ENCODE results near the gene IER5. TPM values are rescaled to one million over a fixed set of nuclear protein-coding genes. Genes with fewer than 3 reads are reported as not detected.

IER5 gene
- total RNA-seq, 2 donors from 2014 or later: 13.2 to 21.2 TPM

GRCh38 chr1:181103399-181103798 lies 14.9 kb downstream of the IER5 start:
- peak overlapping the region; percentile 77 for H3K4me3 Mint-ChIP-seq
- H3K36me3 ChIP-seq (ENCODE audit: control insufficient read depth, insufficient read depth, low read length): no peaks in the 10 kb centered on the region
- peaks cover 47% of the 10 kb centered on the region for H3K27me3 Mint-ChIP-seq (ENCODE audit: insufficient read depth)
- no peak overlapping the region for H3K27ac ChIP-seq (ENCODE audit: low read depth, low read length)
- H3K4me3 ChIP-seq (ENCODE audit: low read length): peak overlapping the region; percentile 78
- H3K9me3 ChIP-seq (ENCODE audit: control insufficient read depth, low read length): no peaks in the 10 kb centered on the region
- peaks cover 67% of the 10 kb centered on the region for H3K4me1 Mint-ChIP-seq
- no peaks in the 10 kb centered on the region for H3K9me3 Mint-ChIP-seq
- H3K36me3 Mint-ChIP-seq (ENCODE audit: low read depth): no peaks in the 10 kb centered on the region
- H3K9ac ChIP-seq (ENCODE audit: extremely low read depth, low read length, poor library complexity, severe bottlenecking): no peak overlapping the region
- TF ChIP-seq, protein P1, sequence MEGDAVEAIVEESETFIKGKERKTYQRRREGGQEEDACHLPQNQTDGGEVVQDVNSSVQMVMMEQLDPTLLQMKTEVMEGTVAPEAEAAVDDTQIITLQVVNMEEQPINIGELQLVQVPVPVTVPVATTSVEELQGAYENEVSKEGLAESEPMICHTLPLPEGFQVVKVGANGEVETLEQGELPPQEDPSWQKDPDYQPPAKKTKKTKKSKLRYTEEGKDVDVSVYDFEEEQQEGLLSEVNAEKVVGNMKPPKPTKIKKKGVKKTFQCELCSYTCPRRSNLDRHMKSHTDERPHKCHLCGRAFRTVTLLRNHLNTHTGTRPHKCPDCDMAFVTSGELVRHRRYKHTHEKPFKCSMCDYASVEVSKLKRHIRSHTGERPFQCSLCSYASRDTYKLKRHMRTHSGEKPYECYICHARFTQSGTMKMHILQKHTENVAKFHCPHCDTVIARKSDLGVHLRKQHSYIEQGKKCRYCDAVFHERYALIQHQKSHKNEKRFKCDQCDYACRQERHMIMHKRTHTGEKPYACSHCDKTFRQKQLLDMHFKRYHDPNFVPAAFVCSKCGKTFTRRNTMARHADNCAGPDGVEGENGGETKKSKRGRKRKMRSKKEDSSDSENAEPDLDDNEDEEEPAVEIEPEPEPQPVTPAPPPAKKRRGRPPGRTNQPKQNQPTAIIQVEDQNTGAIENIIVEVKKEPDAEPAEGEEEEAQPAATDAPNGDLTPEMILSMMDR (conservative IDR thresholded peaks at IDR 0.05): no peak
- no peak overlapping the region for H3K27ac Mint-ChIP-seq
- no peak for DNase-seq
- WGBS, 2 experiments (ENCODE audit: insufficient coverage in 1 of 2, insufficient read length in 1 of 2): 92 to 99% methylated on average over 5 to 7 of the region's 7 CpGs
- peaks cover 19% of the 10 kb centered on the region for H3K4me1 ChIP-seq (ENCODE audit: control insufficient read depth, insufficient read depth, low read length)
- peaks cover 27% of the 10 kb centered on the region for H3K27me3 ChIP-seq (ENCODE audit: control insufficient read depth, insufficient read depth, low read length, poor library complexity, severe bottlenecking)

GRCh38 chr1:181104042-181104789 lies 15.7 kb downstream of the IER5 start:
- TF ChIP-seq, protein P1 (conservative IDR thresholded peaks at IDR 0.05): no peak
- Mint-ChIP-seq H3K4me1 (peaks cover 64% of the 10 kb centered on the region), H3K9me3 (no peaks in the 10 kb centered on the region), H3K36me3 (ENCODE audit: low read depth) (no peaks in the 10 kb centered on the region), H3K27ac (peak overlapping the region; percentile 96), H3K4me3 (peak overlapping the region; percentile 77), H3K27me3 (ENCODE audit: insufficient read depth) (peaks cover 48% of the 10 kb centered on the region)
- no peak for DNase-seq
- H3K36me3 ChIP-seq (ENCODE audit: control insufficient read depth, insufficient read depth, low read length): no peaks in the 10 kb centered on the region
- peaks cover 17% of the 10 kb centered on the region for H3K4me1 ChIP-seq (ENCODE audit: control insufficient read depth, insufficient read depth, low read length)
- H3K9me3 ChIP-seq (ENCODE audit: control insufficient read depth, low read length): no peaks in the 10 kb centered on the region
- H3K9ac ChIP-seq (ENCODE audit: extremely low read depth, low read length, poor library complexity, severe bottlenecking): peak overlapping the region; percentile 76
- peaks cover 33% of the 10 kb centered on the region for H3K27me3 ChIP-seq (ENCODE audit: control insufficient read depth, insufficient read depth, low read length, poor library complexity, severe bottlenecking)
- peak overlapping the region; percentile 98 for H3K27ac ChIP-seq (ENCODE audit: low read depth, low read length)
- peak overlapping the region; percentile 78 for H3K4me3 ChIP-seq (ENCODE audit: low read length)
- WGBS, 2 experiments (ENCODE audit: insufficient coverage in 1 of 2, insufficient read length in 1 of 2): 23 to 39% methylated on average over 6 to 17 of the region's 17 CpGs

GRCh38 chr1:181104790-181105133 lies 16.3 kb downstream of the IER5 start:
- H3K36me3 Mint-ChIP-seq (ENCODE audit: low read depth): no peaks in the 10 kb centered on the region
- peak overlapping the region; percentile 77 for H3K4me3 Mint-ChIP-seq
- H3K9me3 ChIP-seq (ENCODE audit: control insufficient read depth, low read length): no peaks in the 10 kb centered on the region
- peak; percentile 89 for DNase-seq
- H3K27me3 Mint-ChIP-seq (ENCODE audit: insufficient read depth): peaks cover 53% of the 10 kb centered on the region
- peak overlapping the region; percentile 78 for H3K4me3 ChIP-seq (ENCODE audit: low read length)
- H3K27ac ChIP-seq (ENCODE audit: low read depth, low read length): peak overlapping the region; percentile 98
- no peaks in the 10 kb centered on the region for H3K36me3 ChIP-seq (ENCODE audit: control insufficient read depth, insufficient read depth, low read length)
- TF ChIP-seq, protein P1 (conservative IDR thresholded peaks at IDR 0.05): peak; percentile 49
- peaks cover 64% of the 10 kb centered on the region for H3K4me1 Mint-ChIP-seq
- H3K27ac Mint-ChIP-seq: peak overlapping the region; percentile 96
- no peaks in the 10 kb centered on the region for H3K9me3 Mint-ChIP-seq
- peaks cover 37% of the 10 kb centered on the region for H3K27me3 ChIP-seq (ENCODE audit: control insufficient read depth, insufficient read depth, low read length, poor library complexity, severe bottlenecking)
- peaks cover 13% of the 10 kb centered on the region for H3K4me1 ChIP-seq (ENCODE audit: control insufficient read depth, insufficient read depth, low read length)
- peak overlapping the region; percentile 76 for H3K9ac ChIP-seq (ENCODE audit: extremely low read depth, low read length, poor library complexity, severe bottlenecking)
- 0% methylated on average over 7 to 28 of the region's 28 CpGs for WGBS, 2 experiments (ENCODE audit: insufficient coverage in 1 of 2, insufficient read length in 1 of 2)
